Upper lobe of left lung (tissue), 6 donors: Measurements from ENCODE around the gene DNASE1L2. TPM values are rescaled to one million over a fixed set of nuclear protein-coding genes. Genes with fewer than 3 reads are reported as not detected.

Experiments used
- ATAC-seq, 2 donors: fragments of 200-7000 bp; cut with Tn5 transposase; one replicate each; pipeline ENCODE4 v1.9.1; 2022; ENCODE audit warnings: mild to moderate bottlenecking in 2 of 2, moderate library complexity in 2 of 2; ENCODE audit not compliant: low FRiP score in 2 of 2
- DNase-seq, 2 donors: peaks; one replicate each; pipeline ENCODE4 v3.0.0-alpha.2; 2019 to 2020
- H3K27ac ChIP-seq, 4 donors: fragments of 200-600 bp; sonication (generic); one replicate each; pipeline ENCODE4 v1.5.1; 2016 to 2019
- H3K27me3 ChIP-seq, 4 donors: fragments of 200-600 bp; sonication (generic); one replicate each; pipeline ENCODE4 v1.5.1; 2017 to 2019
- H3K36me3 ChIP-seq, 4 donors: fragments of 200-600 bp; sonication (generic); one replicate each; pipeline ENCODE4 v1.5.1; 2016 to 2019
- H3K4me1 ChIP-seq, 4 donors: fragments of 200-600 bp; sonication (generic); one replicate each; pipeline ENCODE4 v1.5.1; 2018 to 2019
- H3K4me3 ChIP-seq, 4 donors: fragments of 200-600 bp; sonication (generic); one replicate each; pipeline ENCODE4 v1.5.1; 2017 to 2019; ENCODE audit warnings: mild to moderate bottlenecking in 2 of 4, moderate library complexity in 1 of 4
- H3K9me3 ChIP-seq, 4 donors: fragments of 200-600 bp; sonication (generic); one replicate each; pipeline ENCODE4 v1.5.1; 2018 to 2019
- EP300 ChIP-seq, 4 donors: sonication (generic); formaldehyde crosslinking; IDR thresholded peaks; one replicate each; pipeline ENCODE4 v1.5.1; 2017; ENCODE audit warnings: antibody characterized with exemption in 4 of 4, control low read depth in 2 of 4
- POLR2A ChIP-seq, 4 donors: fragments of 450-650 bp; IDR thresholded peaks; one replicate each; pipeline ENCODE4 v1.5.1; 2016 to 2017; ENCODE audit warnings: antibody characterized with exemption in 4 of 4, mild to moderate bottlenecking in 2 of 4
- POLR2AphosphoS5 ChIP-seq, 2 donors: sonication (generic); formaldehyde crosslinking; IDR thresholded peaks; one replicate each; pipeline ENCODE4 v1.5.1; 2017; ENCODE audit warnings: antibody characterized with exemption in 2 of 2
- WGBS, 2 donors: methylation state at CpG; one replicate each; pipeline ENCODE4 v1.1.5; 2017 to 2018; 5-methylcytosine and 5-hydroxymethylcytosine counted together
- total RNA-seq, 6 donors: library from RNA; depleted of rRNA in 4 of 6; stranded (reverse); fragments of >200 nt in 4 of 6; gene quantifications; one replicate each; pipeline versions ENCODE4 v1.1.0 to v1.2.1, GENCODE V29; 2016 to 2021
- TF ChIP-seq, protein P1 (sequence below), 6 experiments: fragments of 450-650 bp in 4 of 6; fragments of 200-600 bp in 2 of 6; sonication (generic) in 2 of 6; IDR thresholded peaks; one replicate each; pipeline ENCODE4 v1.5.1; 2016 to 2019; ENCODE audit warnings: antibody characterized with exemption in 6 of 6
- donor health status: DM: no; HTN: no; CAD: no; lungs with moderate emphysema.
- donor health status: DM: no; HTN: yes; CAD: no; lungs with severe emphysema.

Gene DNASE1L2
- total RNA-seq, 6 donors from 2014 or later = 0.79 to 2.1 (median 1.5) TPM; not detected in 2

DNA sequence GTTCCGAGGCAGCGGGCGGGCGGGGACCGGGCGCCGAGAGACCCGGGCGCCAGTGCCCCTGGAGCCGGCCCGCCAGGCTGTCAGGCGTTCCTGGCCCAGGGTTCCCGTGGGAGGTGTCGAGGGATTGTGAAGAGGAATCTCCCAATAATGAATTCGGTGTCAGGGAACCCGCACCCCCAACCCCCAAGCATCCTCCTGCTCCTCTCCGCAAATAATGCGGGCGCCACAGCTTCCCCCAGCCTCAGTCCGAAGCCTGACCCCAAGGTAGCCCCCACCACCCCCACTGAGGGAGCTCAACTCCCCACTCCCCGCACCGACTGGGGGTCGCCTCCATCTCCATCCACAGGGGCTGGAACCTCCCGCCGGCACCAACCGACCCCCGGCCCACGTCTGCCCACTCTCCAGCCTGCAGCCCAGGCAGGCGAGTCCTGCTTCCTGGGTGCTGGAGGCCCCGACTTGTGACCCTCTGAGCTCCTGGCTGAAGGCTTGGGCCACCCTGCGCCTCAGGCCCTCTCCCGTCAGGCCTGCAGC is 39.2 kb upstream of the DNASE1L2 start:
- Histone ChIP-seq H3K27ac (no peak overlapping the region), H3K36me3 (no peaks in the 10 kb centered on the region), H3K4me1 (peaks cover 11 to 20% (median 14%) of the 10 kb centered on the region in 4 donors), H3K9me3 (no peaks in the 10 kb centered on the region), H3K27me3 (peaks cover 0 to 28% (median 21%) of the 10 kb centered on the region in 4 donors), H3K4me3 (peak overlapping the region in 3 of 4 donors; percentile 28 to 41 (median 33))
- WGBS, 2 donors = 28 to 29% methylated on average over 4 to 26 of the region's 32 CpGs
- peak in 1 of 2 donors; percentile 74 for DNase-seq
- TF ChIP-seq POLR2AphosphoS5 (IDR thresholded peaks at IDR 0.05) (no peak), POLR2A (IDR thresholded peaks at IDR 0.05) (no peak), EP300 (IDR thresholded peaks at IDR 0.05) (no peak)
- TF ChIP-seq, protein P1, sequence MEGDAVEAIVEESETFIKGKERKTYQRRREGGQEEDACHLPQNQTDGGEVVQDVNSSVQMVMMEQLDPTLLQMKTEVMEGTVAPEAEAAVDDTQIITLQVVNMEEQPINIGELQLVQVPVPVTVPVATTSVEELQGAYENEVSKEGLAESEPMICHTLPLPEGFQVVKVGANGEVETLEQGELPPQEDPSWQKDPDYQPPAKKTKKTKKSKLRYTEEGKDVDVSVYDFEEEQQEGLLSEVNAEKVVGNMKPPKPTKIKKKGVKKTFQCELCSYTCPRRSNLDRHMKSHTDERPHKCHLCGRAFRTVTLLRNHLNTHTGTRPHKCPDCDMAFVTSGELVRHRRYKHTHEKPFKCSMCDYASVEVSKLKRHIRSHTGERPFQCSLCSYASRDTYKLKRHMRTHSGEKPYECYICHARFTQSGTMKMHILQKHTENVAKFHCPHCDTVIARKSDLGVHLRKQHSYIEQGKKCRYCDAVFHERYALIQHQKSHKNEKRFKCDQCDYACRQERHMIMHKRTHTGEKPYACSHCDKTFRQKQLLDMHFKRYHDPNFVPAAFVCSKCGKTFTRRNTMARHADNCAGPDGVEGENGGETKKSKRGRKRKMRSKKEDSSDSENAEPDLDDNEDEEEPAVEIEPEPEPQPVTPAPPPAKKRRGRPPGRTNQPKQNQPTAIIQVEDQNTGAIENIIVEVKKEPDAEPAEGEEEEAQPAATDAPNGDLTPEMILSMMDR (IDR thresholded peaks at IDR 0.05) = no peak
- no peak for ATAC-seq

DNA sequence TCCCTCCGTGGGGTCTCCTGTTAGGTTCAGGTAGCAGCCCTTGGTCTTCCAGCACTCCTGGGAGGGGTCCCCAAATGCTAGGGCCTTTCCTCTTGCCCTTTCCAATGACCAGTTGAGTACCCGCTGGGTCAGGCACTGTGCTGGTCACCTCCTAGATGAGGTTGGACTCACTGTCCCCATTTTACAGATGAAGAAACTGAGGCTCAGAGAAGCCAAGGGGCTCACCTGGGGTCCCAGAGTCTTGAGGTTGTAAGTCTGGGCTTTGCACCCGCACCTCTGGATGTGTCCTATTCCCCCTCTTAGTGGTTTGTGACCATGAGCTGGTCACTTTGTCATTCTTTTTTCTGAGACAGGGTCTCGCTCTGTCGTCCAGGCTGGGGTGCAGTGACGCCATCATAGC is 38.5 kb upstream of the DNASE1L2 start:
- H3K4me1 ChIP-seq = peaks cover 11 to 20% (median 14%) of the 10 kb centered on the region in 4 donors
- no peaks in the 10 kb centered on the region for H3K36me3 ChIP-seq
- WGBS, 2 donors = 70 to 88% methylated on average over 5 to 6 of the region's 6 CpGs
- no peaks in the 10 kb centered on the region for H3K9me3 ChIP-seq
- TF ChIP-seq, protein P1 (IDR thresholded peaks at IDR 0.05) = no peak
- TF ChIP-seq EP300 (IDR thresholded peaks at IDR 0.05) (no peak), POLR2AphosphoS5 (IDR thresholded peaks at IDR 0.05) (no peak), POLR2A (IDR thresholded peaks at IDR 0.05) (no peak)
- H3K27me3 ChIP-seq = peaks cover 0 to 28% (median 21%) of the 10 kb centered on the region in 4 donors
- ATAC-seq = no peak
- no peak for DNase-seq
- H3K4me3 ChIP-seq = no peak overlapping the region
- no peak overlapping the region for H3K27ac ChIP-seq

DNA sequence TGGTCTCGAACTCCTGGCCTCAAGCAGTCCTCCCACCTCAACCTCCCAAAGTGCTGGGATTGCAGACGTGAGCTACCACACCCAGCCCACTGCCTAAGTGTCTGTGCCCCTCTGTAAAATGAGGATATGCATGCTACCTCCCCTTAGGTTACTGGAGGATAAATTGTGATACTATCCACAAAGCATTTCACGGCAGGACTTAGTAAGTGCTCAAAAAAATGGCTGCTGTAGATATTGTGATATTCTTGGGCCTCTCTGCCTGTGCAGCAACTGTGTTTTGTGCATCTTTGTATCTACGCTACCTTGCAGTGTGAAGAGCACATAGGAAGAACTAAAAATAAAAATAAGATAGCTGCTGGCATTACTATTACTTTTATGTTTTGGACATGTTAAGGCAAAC is 38.0 kb upstream of the DNASE1L2 start:
- Histone ChIP-seq H3K36me3 (no peaks in the 10 kb centered on the region), H3K4me3 (no peak overlapping the region), H3K4me1 (peaks cover 11 to 20% (median 14%) of the 10 kb centered on the region in 4 donors), H3K9me3 (no peaks in the 10 kb centered on the region), H3K27me3 (peaks cover 0 to 28% (median 21%) of the 10 kb centered on the region in 4 donors), H3K27ac (no peak overlapping the region)
- no peak for DNase-seq
- no peak for ATAC-seq
- TF ChIP-seq EP300 (IDR thresholded peaks at IDR 0.05) (no peak), POLR2AphosphoS5 (IDR thresholded peaks at IDR 0.05) (no peak), POLR2A (IDR thresholded peaks at IDR 0.05) (no peak)
- TF ChIP-seq, protein P1 (IDR thresholded peaks at IDR 0.05) = no peak
- 68 to 75% methylated on average over 4 of the region's 4 CpGs for WGBS, 2 donors

DNA sequence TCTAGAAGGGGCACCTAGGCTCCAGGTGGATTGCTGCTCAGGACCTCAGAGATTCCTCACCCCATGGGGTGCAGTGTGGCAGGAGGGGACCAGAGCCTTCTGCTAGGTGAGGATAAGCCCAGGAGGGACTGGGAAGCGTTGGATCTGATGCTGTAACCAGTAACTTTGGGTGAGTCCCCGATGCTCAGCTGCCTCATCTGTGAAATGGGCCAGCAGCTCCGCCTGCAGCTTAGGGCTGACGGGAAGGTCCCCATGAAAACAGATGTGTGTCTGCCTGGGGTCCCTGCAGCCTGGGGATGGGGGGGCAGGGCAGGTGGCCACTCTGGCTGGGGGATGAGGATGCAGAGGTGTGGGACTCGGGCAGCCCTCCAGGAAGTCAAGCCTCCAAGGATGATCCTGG is 37.1 kb upstream of the DNASE1L2 start:
- DNase-seq (no peak), ATAC-seq (no peak)
- Histone ChIP-seq H3K9me3 (no peaks in the 10 kb centered on the region), H3K4me1 (peaks cover 11 to 20% (median 14%) of the 10 kb centered on the region in 4 donors), H3K36me3 (no peaks in the 10 kb centered on the region), H3K27ac (no peak overlapping the region), H3K27me3 (peaks cover 0 to 28% (median 21%) of the 10 kb centered on the region in 4 donors), H3K4me3 (no peak overlapping the region)
- no peak for TF ChIP-seq POLR2A (IDR thresholded peaks at IDR 0.05)
- TF ChIP-seq, protein P1 (IDR thresholded peaks at IDR 0.05) = no peak
- no peak for TF ChIP-seq EP300 (IDR thresholded peaks at IDR 0.05)
- no peak for TF ChIP-seq POLR2AphosphoS5 (IDR thresholded peaks at IDR 0.05)
- WGBS, 2 donors = 83 to 100% methylated on average over 4 to 5 of the region's 5 CpGs
